ENCODE results near the gene XKR8. TPM values are rescaled to one million over a fixed set of nuclear protein-coding genes. Genes with fewer than 3 reads are reported as not detected.

Gene XKR8, protein sequence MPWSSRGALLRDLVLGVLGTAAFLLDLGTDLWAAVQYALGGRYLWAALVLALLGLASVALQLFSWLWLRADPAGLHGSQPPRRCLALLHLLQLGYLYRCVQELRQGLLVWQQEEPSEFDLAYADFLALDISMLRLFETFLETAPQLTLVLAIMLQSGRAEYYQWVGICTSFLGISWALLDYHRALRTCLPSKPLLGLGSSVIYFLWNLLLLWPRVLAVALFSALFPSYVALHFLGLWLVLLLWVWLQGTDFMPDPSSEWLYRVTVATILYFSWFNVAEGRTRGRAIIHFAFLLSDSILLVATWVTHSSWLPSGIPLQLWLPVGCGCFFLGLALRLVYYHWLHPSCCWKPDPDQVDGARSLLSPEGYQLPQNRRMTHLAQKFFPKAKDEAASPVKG
- total RNA-seq, result 7.4 and 8.9 TPM in 2 replicates

DNA sequence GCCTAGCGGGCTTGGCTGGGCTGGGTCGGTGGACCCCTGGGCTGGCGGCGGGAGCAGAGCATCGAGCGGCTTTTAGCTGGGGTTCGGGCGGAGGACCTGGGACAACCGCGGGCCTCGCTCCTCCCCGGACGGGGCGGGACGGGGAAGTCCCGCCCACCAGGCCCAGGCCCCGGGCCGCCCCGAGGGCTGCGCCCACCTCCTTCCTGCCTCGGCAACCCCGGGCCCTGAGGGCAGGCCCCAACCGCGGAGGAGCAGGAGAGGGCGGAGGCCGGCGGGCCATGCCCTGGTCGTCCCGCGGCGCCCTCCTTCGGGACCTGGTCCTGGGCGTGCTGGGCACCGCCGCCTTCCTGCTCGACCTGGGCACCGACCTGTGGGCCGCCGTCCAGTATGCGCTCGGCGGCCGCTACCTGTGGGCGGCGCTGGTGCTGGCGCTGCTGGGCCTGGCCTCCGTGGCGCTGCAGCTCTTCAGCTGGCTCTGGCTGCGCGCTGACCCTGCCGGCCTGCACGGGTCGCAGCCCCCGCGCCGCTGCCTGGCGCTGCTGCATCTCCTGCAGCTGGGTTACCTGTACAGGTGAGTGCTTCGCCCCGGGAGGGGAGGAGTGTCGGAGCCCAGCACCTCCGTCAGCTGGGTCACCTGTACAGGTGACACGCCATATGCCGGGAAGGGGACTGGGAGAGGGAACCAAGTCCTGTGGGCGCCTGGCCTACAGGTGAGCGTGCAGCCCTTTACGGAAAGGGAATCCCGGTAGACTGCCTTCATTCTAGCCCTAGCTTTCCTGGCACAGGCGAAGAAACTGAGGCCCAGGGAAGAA lies at the start of gene XKR8:
Gene XKR8, plus strand, starts transcription at position 182 of the 812 bp plus-strand sequence. Its CDS starts 97 bp downstream, at position 279.

DNA sequence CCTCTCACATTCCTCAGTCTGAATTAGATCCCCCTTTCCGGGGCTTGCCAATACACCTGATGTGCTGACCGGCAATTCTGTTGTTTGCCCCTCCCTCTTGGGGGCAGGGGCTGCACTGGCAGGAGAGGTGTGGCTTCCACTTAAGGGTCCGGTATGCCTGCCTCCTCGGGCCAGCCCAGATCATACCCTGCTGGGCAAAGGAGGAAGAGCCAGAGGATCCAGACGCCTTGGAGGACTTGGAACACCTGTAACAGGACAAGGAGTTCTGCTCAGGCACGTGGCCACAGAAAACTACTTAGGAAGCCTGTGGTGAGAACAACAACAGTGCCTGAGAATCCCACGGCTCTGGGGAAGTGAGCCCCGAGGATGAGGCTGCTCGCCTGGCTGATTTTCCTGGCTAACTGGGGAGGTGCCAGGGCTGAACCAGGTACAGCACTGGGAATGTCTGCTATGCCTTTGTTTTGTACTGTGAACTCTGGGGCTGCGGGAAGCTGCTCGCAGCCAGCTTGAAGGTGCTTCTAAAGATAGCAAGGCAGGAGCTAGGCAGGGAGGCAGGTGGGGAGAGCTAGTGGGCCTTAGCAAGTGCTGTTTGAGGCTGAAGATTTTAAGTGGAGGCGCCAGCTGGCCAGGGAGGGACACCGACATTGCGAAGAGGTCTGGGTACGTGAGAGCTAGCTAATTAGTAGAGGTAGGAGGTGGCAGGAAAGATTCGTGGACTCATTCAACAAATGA lies 24.8 kb upstream of the XKR8 start, which contains the start of gene SMPDL3B:
Gene SMPDL3B, plus strand, starts transcription at position 183 of the 732 bp plus-strand sequence. Its CDS starts 184 bp downstream, at position 367.

Other genes with a start within 250 kb of the XKR8 start
- 15.1 and 18.0 TPM in 2 replicates for gene FAM76A, start 234.0 kb upstream of the XKR8 start, total RNA-seq
- 65.5 and 66.7 TPM in 2 replicates for gene STX12, start 186.8 kb upstream of the XKR8 start, total RNA-seq
- gene PPP1R8, start 129.2 kb upstream of the XKR8 start, total RNA-seq, result 35.1 and 46.4 TPM in 2 replicates
- 5.2 and 15.4 TPM in 2 replicates for gene THEMIS2, start 87.4 kb upstream of the XKR8 start, total RNA-seq
- gene RPA2, start 45.4 kb upstream of the XKR8 start, total RNA-seq, result 23.7 and 27.6 TPM in 2 replicates
- 0.17 TPM in 1 of 2 replicates, not detected in the other for gene SMPDL3B, start 25.0 kb upstream of the XKR8 start, total RNA-seq
- gene EYA3, start 128.6 kb downstream of the XKR8 start, total RNA-seq, result 12.4 and 14.3 TPM in 2 replicates
- gene PTAFR, start 216.7 kb downstream of the XKR8 start, total RNA-seq, result under 0.01 and 0.15 TPM in 2 replicates

All from smooth muscle cell of trachea (primary cell).